Endodermal cell (in vitro differentiated cells): ENCODE measurements around the gene GPR75. TPM values are rescaled to one million over a fixed set of nuclear protein-coding genes. Genes with fewer than 3 reads are reported as not detected.

Source experiments
- DNase-seq: peaks from one replicate; pipeline ENCODE4 v3.0.0-alpha.2; 2017
- H3K27ac ChIP-seq: 2 replicates; pipeline ENCODE4 v1.5.1; 2013; ENCODE audit warnings: mild to moderate bottlenecking, low read depth, low read length, moderate library complexity
- H3K27me3 ChIP-seq: 2 replicates; pipeline ENCODE4 v1.6.1; 2013; ENCODE audit warnings: mild to moderate bottlenecking, low read length, moderate library complexity; ENCODE audit not compliant: insufficient read depth, control insufficient read depth, poor library complexity, severe bottlenecking
- H3K36me3 ChIP-seq: 2 replicates; pipeline ENCODE4 v1.7.0; 2013; ENCODE audit warnings: mild to moderate bottlenecking, low read length, moderate library complexity; ENCODE audit not compliant: control insufficient read depth, insufficient read depth
- H3K4me1 ChIP-seq: one replicate; pipeline ENCODE4 v1.7.0; 2013; ENCODE audit warnings: low read length; ENCODE audit not compliant: control insufficient read depth, insufficient read depth
- H3K4me3 ChIP-seq: 2 replicates; pipeline ENCODE4 v1.5.1; 2013; ENCODE audit warnings: mild to moderate bottlenecking, low read length, moderate library complexity
- H3K9ac ChIP-seq: 2 replicates; pipeline ENCODE4 v1.6.1; 2013; ENCODE audit warnings: mild to moderate bottlenecking, low read length, moderate library complexity; ENCODE audit not compliant: poor library complexity, severe bottlenecking; ENCODE audit errors: extremely low read depth
- H3K9me3 ChIP-seq: 2 replicates; pipeline ENCODE4 v1.6.1; 2013; ENCODE audit warnings: mild to moderate bottlenecking, low read length, moderate library complexity; ENCODE audit not compliant: control insufficient read depth
- H3K27ac Mint-ChIP-seq: 2 replicates; pipeline ENCODE4 v1.8.0; 2020; ENCODE audit warnings: mixed read lengths
- H3K27me3 Mint-ChIP-seq: 2 replicates; pipeline ENCODE4 v1.8.0; 2021; ENCODE audit warnings: mild to moderate bottlenecking, mixed read lengths; ENCODE audit not compliant: insufficient read depth
- H3K36me3 Mint-ChIP-seq: 2 replicates; pipeline ENCODE4 v1.8.0; 2020; ENCODE audit warnings: low read depth, mixed read lengths
- H3K4me1 Mint-ChIP-seq: 2 replicates; pipeline ENCODE4 v1.8.0; 2020; ENCODE audit warnings: mixed read lengths
- H3K4me3 Mint-ChIP-seq: 2 replicates; pipeline ENCODE4 v1.8.0; 2020; ENCODE audit warnings: mild to moderate bottlenecking, moderate library complexity, mixed read lengths
- H3K9me3 Mint-ChIP-seq: 2 replicates; pipeline ENCODE4 v1.8.0; 2020; ENCODE audit warnings: mild to moderate bottlenecking, mixed read lengths
- WGBS, 2 experiments: methylation state at CpG; one replicate each; pipeline versions ENCODE4 v1.1.5 to v1.1.7; 2013; ENCODE audit warnings: missing lambda C conversion rate in 2 of 2, mixed read lengths in 1 of 2; ENCODE audit not compliant: insufficient coverage in 1 of 2, insufficient read length in 1 of 2; 5-methylcytosine and 5-hydroxymethylcytosine counted together
- total RNA-seq, 2 donors: library from RNA; stranded (reverse); fragmentation: NEBNext Ultra II Directional in 1 of 2; extraction: Animal tissue kit (Norgen Biotek cat#: 25700) in 1 of 2; gene quantifications; 2 replicates in 1 of 2; 3 replicates in 1 of 2; pipeline ENCODE4 v1.2.1, GENCODE V29; 2021
- TF ChIP-seq, protein P1 (sequence below): fragments of 200-600 bp; sonication (generic); conservative IDR thresholded peaks from 2 replicates; pipeline ENCODE4 v1.5.0; 2021; ENCODE audit warnings: antibody characterized with exemption, mild to moderate bottlenecking

GPR75 gene
- total RNA-seq, 2 donors from 2014 or later = 3.6 to 6.7 TPM

- 89 to 92% methylated on average over 11 of the region's 11 CpGs for WGBS, 2 experiments
These were observed 30.3 kb downstream of the GPR75 start for GRCh38 chr2:53829273-53829979.

GRCh38 chr2:53828331-53828730 is 31.4 kb downstream of the GPR75 start:
- no peak for DNase-seq
- H3K36me3 ChIP-seq = no peaks in the 10 kb centered on the region
- WGBS, 2 experiments = 97 to 100% methylated on average over 2 to 4 of the region's 4 CpGs
- Mint-ChIP-seq H3K9me3 (no peaks in the 10 kb centered on the region), H3K4me1 (peaks cover 14% of the 10 kb centered on the region), H3K27ac (no peak overlapping the region), H3K36me3 (peaks cover 2% of the 10 kb centered on the region), H3K4me3 (no peak overlapping the region), H3K27me3 (no peaks in the 10 kb centered on the region)
- H3K9me3 ChIP-seq = no peaks in the 10 kb centered on the region
- H3K27me3 ChIP-seq = no peaks in the 10 kb centered on the region
- no peak overlapping the region for H3K9ac ChIP-seq
- peaks cover 5% of the 10 kb centered on the region for H3K4me1 ChIP-seq
- no peak overlapping the region for H3K4me3 ChIP-seq
- TF ChIP-seq, protein P1, sequence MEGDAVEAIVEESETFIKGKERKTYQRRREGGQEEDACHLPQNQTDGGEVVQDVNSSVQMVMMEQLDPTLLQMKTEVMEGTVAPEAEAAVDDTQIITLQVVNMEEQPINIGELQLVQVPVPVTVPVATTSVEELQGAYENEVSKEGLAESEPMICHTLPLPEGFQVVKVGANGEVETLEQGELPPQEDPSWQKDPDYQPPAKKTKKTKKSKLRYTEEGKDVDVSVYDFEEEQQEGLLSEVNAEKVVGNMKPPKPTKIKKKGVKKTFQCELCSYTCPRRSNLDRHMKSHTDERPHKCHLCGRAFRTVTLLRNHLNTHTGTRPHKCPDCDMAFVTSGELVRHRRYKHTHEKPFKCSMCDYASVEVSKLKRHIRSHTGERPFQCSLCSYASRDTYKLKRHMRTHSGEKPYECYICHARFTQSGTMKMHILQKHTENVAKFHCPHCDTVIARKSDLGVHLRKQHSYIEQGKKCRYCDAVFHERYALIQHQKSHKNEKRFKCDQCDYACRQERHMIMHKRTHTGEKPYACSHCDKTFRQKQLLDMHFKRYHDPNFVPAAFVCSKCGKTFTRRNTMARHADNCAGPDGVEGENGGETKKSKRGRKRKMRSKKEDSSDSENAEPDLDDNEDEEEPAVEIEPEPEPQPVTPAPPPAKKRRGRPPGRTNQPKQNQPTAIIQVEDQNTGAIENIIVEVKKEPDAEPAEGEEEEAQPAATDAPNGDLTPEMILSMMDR = no peak
- no peak overlapping the region for H3K27ac ChIP-seq

More at GRCh38 chr2:53829273-53829979, 30.3 kb downstream of the GPR75 start:
- TF ChIP-seq, protein P1 = no peak
- Mint-ChIP-seq H3K27me3 (no peaks in the 10 kb centered on the region), H3K4me3 (no peak overlapping the region), H3K9me3 (no peaks in the 10 kb centered on the region), H3K4me1 (peaks cover 14% of the 10 kb centered on the region), H3K27ac (no peak overlapping the region), H3K36me3 (peaks cover 2% of the 10 kb centered on the region)
- Histone ChIP-seq H3K4me3 (no peak overlapping the region), H3K27me3 (no peaks in the 10 kb centered on the region), H3K36me3 (no peaks in the 10 kb centered on the region), H3K9me3 (no peaks in the 10 kb centered on the region), H3K4me1 (peaks cover 5% of the 10 kb centered on the region), H3K9ac (no peak overlapping the region), H3K27ac (no peak overlapping the region)
- no peak for DNase-seq

DNA sequence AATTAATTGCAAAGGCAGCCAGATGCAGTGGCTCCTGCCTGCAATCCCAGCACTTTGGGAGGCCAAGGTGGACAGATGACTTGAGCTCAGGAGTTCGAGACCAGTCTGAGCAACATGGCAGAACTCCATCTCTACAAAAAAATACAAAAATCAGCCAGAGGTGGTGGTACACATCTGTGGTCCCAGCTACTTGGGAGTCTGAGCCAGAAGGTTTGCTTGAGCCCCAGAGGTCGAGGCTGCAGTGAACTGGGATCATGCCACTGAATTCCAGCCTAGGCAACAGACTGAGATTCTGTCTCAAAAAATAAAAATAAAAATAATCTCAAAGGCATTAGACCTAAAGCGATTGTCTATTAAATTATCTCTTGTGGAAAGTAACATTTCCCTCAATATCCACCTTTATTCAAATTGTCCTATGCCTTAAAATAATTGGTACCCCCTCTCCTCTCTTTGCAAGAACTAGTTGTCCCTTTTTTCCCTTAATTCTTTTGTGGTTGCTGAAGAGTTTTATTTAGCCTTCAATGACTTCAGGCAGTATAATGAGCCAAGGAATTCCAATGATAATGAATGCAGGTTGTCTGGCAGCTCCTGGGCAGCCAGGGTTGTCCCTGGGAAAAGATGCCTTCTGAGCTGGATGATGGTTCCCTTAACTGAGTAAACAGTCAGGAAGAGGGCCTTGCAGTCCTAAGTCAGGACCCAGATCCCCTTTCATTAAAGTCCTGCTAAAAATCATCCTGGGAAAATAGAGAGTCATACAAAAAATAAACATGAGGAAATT is 32.2 kb downstream of the GPR75 start:
- Mint-ChIP-seq H3K36me3 (peaks cover 2% of the 10 kb centered on the region), H3K4me1 (peaks cover 14% of the 10 kb centered on the region), H3K27ac (peak overlapping the region; percentile 15), H3K27me3 (no peaks in the 10 kb centered on the region), H3K4me3 (no peak overlapping the region), H3K9me3 (no peaks in the 10 kb centered on the region)
- Histone ChIP-seq H3K4me3 (no peak overlapping the region), H3K9me3 (no peaks in the 10 kb centered on the region), H3K27me3 (no peaks in the 10 kb centered on the region), H3K4me1 (peaks cover 5% of the 10 kb centered on the region), H3K36me3 (no peaks in the 10 kb centered on the region), H3K9ac (no peak overlapping the region), H3K27ac (peak overlapping the region; percentile 2)
- DNase-seq = peak; percentile 64
- TF ChIP-seq, protein P1 = no peak
- WGBS, 2 experiments = 89 to 100% methylated on average over 3 of the region's 3 CpGs
